Immature natural killer cell (primary cell): ENCODE results near the gene MINAR2. TPM values are rescaled to one million over a fixed set of nuclear protein-coding genes. Genes with fewer than 3 reads are reported as not detected.

Experiments
- DNase-seq, 3 donors: peaks; one replicate each; pipeline ENCODE4 v3.0.0; 2022; ENCODE audit warnings: mixed read lengths in 1 of 3
- H3K27ac Mint-ChIP-seq, 6 donors: one replicate each; pipeline ENCODE4 v1.8.0; 2020; ENCODE audit warnings: mixed read lengths in 6 of 6, mild to moderate bottlenecking in 5 of 6, inconsistent platforms in 4 of 6, moderate library complexity in 3 of 6
- H3K27me3 Mint-ChIP-seq, 3 donors: one replicate each; pipeline ENCODE4 v1.8.0; 2020 to 2021; ENCODE audit warnings: low read depth in 3 of 3, mild to moderate bottlenecking in 3 of 3, mixed read lengths in 3 of 3, moderate library complexity in 3 of 3, inconsistent platforms in 1 of 3
- H3K36me3 Mint-ChIP-seq, 3 donors: one replicate each; pipeline ENCODE4 v1.8.0; 2020; ENCODE audit warnings: mixed read lengths in 3 of 3, inconsistent platforms in 2 of 3, mild to moderate bottlenecking in 2 of 3
- H3K4me1 Mint-ChIP-seq, 2 donors: one replicate each; pipeline ENCODE4 v1.8.0; 2020; ENCODE audit warnings: inconsistent platforms in 2 of 2, mild to moderate bottlenecking in 2 of 2, mixed read lengths in 2 of 2, moderate library complexity in 1 of 2
- H3K4me3 Mint-ChIP-seq, 5 donors: one replicate each; pipeline ENCODE4 v1.8.0; 2020; ENCODE audit warnings: mild to moderate bottlenecking in 5 of 5, mixed read lengths in 5 of 5, inconsistent platforms in 3 of 5, moderate library complexity in 3 of 5
- H3K9me3 Mint-ChIP-seq, 6 donors: one replicate each; pipeline ENCODE4 v1.8.0; 2020; ENCODE audit warnings: mild to moderate bottlenecking in 6 of 6, mixed read lengths in 6 of 6, inconsistent platforms in 4 of 6, moderate library complexity in 3 of 6
- polyA plus RNA-seq, 3 donors: library from polyadenylated mRNA; unstranded; fragments of 300-500 nt; fragmentation: Illumina TruSeq; gene quantifications; one replicate each; pipeline ENCODE4 v1.2.3, GENCODE V29; 2021

The MINAR2 gene, protein sequence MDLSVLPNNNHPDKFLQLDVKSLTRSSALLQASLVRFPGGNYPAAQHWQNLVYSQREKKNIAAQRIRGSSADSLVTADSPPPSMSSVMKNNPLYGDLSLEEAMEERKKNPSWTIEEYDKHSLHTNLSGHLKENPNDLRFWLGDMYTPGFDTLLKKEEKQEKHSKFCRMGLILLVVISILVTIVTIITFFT
- not detected for polyA plus RNA-seq

DNA sequence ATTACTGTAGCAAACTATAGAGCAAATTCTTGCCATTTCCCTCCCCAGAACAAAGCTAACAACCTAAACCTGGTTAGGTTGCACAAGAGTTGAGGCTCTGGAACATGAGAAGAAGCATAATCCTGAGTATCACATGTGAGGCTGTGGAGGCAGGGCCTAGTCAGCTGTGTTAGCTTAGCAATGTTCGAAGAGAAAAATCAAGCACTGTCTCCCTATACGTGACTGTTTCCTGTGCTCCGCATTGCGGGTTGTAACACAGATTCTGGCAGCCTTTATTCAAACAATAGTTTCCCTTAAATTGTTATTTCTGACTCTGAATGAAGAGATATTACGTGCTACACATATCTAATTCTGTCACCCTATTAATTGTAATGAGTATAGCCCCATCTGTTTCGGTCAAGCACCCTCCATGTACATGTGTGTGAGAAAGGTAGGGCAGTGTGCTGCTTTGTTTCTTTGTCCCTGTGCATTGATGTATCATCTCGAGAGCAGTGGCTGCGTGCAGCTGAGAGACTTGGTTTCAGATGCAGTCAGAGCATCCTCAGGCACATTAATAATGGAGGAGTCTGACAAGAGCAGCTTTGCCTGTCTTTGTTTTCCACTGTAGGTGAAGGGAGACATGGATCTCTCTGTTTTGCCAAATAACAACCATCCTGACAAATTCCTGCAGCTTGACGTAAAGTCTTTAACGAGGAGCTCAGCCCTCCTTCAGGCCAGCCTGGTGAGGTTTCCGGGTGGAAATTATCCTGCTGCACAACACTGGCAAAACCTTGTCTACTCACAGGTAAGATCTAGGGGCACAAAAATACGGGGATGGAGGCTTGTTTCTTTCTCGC lies at the start of gene MINAR2:
MINAR2 (plus strand) TSS at position 523 of the 836 bp plus-strand sequence; CDS start at position 620, 97 bp downstream.
- H3K36me3 Mint-ChIP-seq, result no peaks in the 10 kb centered on the region
- H3K27me3 Mint-ChIP-seq, result no peaks in the 10 kb centered on the region

DNA sequence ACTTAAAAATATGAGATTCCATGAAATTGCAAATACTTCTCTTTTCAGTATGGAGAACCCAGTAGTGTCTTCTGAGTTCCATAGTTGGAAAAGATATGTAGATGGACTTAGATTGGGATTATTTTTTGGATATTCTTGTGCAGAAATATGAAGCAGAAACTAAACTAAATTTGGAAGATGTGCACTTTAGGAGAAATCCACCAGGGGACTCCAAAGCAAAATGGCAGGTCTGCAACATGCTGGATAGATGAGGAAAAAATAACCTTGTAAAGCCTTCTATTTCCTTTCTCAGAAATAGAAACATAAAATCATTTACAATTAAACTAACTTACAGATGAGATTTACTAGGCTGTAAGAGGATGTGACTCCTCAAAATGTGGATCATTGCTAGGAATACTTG lies 49.2 kb upstream of the MINAR2 start:
- H3K9me3 Mint-ChIP-seq, result peaks cover 0 to 16% (median 4%) of the 10 kb centered on the region in 6 donors

More for the DNA sequence above, at the start of gene MINAR2:
- Mint-ChIP-seq H3K4me3 (no peak within 1 kb of the TSS), H3K4me1 (no peaks in the 10 kb centered on the region), H3K27ac (no peak within 1 kb of the TSS), H3K9me3 (peaks cover 0 to 5% (median under 1%) of the 10 kb centered on the region in 6 donors)
- no peak for DNase-seq

DNA sequence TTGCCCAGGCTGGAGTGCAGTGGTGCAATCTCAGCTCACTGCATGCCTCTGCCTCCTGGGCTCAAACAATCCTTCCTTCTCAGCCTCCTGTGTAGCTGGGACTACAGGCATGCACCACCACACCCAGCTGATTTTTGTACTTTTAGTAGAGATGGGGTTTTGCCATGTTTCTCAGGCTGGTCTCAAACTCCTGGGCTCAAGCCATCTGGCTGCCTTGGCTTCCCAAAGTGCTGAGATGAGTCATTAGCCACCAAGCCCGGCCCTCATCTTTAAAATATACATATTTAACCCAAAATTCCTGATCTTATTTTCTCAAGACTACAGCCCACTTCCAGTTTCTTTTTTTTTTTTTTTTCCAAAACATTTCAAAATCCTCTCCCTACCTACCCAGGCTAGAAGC lies 31.7 kb upstream of the MINAR2 start:
- no peaks in the 10 kb centered on the region for H3K36me3 Mint-ChIP-seq
- peaks cover 0 to 10% (median 4%) of the 10 kb centered on the region in 6 donors for H3K9me3 Mint-ChIP-seq

More for the DNA sequence above, 49.2 kb upstream of the MINAR2 start:
- Mint-ChIP-seq H3K27ac (no peak overlapping the region), H3K27me3 (peaks cover 0 to 2% (median 0%) of the 10 kb centered on the region in 3 donors), H3K36me3 (no peaks in the 10 kb centered on the region), H3K4me3 (no peak overlapping the region), H3K4me1 (no peaks in the 10 kb centered on the region)
- DNase-seq, result no peak

DNA sequence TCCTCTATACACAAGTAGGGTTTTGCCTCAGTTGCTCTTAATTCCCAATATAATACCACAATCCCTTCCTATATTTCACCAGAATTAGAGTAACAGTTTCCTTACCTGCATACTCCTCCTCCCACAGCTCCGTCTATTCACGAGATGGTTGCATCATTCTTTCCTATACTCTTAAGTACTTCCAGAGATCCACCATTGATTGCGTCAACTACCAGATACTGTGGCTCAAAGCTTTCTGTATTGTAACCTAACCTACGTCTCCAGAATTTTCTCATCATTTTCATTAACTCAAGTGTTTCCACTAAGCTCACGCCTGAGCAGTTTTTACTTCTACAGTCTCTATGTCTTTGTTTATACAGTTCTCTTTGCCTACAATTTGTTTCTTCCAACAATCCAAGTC lies 31.2 kb upstream of the MINAR2 start:
- DNase-seq, result no peak
- Mint-ChIP-seq H3K4me3 (no peak overlapping the region), H3K36me3 (no peaks in the 10 kb centered on the region), H3K27ac (no peak overlapping the region), H3K4me1 (no peaks in the 10 kb centered on the region), H3K9me3 (peaks cover 0 to 10% (median 5%) of the 10 kb centered on the region in 6 donors), H3K27me3 (no peaks in the 10 kb centered on the region)

More for the DNA sequence above, 31.7 kb upstream of the MINAR2 start:
- DNase-seq, result no peak
- Mint-ChIP-seq H3K4me1 (no peaks in the 10 kb centered on the region), H3K27me3 (no peaks in the 10 kb centered on the region), H3K27ac (no peak overlapping the region), H3K4me3 (no peak overlapping the region)

DNA sequence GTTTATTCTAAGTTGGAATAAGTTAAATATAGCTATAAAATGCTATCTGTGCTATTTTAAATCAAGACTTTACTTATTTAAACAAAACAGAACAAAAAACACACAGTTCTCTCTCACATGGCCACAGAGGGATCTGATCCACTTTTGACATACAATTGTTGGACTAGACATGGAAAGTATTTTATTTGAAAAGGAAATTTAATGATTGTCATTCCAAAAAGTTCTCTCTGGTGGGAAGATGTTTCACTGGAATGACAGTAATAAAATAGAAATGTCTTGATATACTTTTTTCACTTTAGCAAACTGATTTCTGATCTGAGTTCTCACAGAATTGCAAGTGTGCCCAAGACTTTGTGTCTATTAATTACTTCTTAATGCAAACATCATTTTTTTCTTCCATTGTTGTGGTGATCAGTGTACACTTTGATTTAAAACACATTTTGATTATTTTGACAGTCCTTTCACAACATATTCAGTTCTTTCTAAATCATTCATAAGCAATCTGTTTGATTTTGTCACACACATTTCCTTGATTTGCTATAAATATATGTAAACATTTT lies 30.1 kb upstream of the MINAR2 start:
- no peak for DNase-seq
- Mint-ChIP-seq H3K27me3 (no peaks in the 10 kb centered on the region), H3K27ac (no peak overlapping the region), H3K9me3 (peaks cover 0 to 10% (median 6%) of the 10 kb centered on the region in 6 donors), H3K4me1 (no peaks in the 10 kb centered on the region), H3K4me3 (no peak overlapping the region), H3K36me3 (no peaks in the 10 kb centered on the region)

DNA sequence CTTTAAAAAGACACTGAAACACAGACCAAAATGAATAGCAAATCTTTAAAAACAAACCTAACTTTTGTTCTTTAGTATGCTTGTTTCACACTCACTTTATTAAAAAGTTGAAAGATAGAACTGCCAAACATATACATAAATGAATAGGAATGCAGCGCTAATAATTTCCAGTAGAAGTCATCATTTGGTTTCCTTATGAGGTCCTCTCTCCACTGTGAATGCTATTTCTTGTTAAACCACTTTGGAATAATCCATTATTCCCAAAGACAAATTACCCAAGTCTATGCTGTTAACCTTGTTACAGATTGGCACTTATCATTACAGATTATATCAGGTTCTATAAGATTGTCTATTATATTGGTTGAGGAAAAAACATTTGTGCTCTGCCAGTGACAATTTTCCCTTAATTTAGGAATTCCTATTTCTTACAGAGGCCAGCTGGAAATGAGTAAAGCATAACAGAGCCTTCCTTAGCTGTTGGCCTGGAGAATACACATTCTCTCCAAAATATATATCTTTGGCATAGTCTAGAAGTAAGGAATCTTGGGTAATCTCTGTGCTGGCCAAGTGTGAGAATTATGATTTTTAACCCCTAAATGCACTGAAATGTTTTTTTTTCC lies 29.3 kb upstream of the MINAR2 start:
- Mint-ChIP-seq H3K27ac (no peak overlapping the region), H3K4me1 (no peaks in the 10 kb centered on the region), H3K4me3 (no peak overlapping the region), H3K9me3 (peaks cover 0 to 9% (median 4%) of the 10 kb centered on the region in 6 donors), H3K27me3 (no peaks in the 10 kb centered on the region), H3K36me3 (no peaks in the 10 kb centered on the region)
- no peak for DNase-seq

DNA sequence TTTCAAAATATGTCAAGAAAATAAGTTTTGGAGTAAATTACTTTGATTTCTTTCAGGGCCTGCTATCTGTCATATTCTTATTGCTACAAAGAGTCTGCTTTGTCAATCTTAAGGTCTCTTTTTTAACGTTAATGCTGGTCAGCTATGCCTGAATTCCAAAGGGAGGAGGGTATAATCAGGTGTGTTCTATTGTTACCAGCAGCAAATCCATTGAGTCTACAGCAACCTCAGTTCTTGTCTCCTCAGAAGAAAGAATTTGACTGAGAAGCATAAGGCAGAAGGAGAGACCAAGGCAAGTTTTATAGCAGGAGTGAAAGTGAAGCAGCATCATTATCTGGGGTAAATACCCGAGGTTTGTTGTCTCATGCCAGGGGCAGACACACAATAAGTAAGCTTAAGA lies 23.7 kb upstream of the MINAR2 start:
- Mint-ChIP-seq H3K36me3 (no peaks in the 10 kb centered on the region), H3K9me3 (peaks cover 0 to 12% (median 3%) of the 10 kb centered on the region in 6 donors), H3K27ac (no peak overlapping the region), H3K27me3 (peaks cover 0 to 4% (median 2%) of the 10 kb centered on the region in 3 donors), H3K4me1 (no peaks in the 10 kb centered on the region), H3K4me3 (no peak overlapping the region)
- DNase-seq, result no peak

DNA sequence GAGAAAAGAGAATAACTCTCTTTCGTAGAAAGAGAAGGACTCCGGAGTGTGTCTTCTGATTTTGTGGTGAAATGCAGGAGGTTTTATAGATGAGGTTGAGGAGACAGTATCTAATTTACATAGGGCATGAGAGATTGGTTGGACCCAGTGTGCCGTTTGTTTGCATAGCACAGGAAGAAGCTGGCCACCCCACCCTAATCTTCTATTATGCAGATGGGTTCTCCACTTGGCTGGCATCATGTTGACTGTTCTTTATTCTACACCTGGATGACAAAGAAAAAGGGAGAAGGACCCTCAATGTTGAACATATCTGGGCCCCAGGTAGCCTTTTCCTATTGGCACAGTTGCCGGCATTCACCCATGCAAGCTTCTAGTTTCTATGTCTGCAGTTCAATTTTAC lies 23.2 kb upstream of the MINAR2 start:
- Mint-ChIP-seq H3K27me3 (peaks cover 0 to 4% (median 2%) of the 10 kb centered on the region in 3 donors), H3K9me3 (peaks cover 0 to 13% (median 3%) of the 10 kb centered on the region in 6 donors)

DNA sequence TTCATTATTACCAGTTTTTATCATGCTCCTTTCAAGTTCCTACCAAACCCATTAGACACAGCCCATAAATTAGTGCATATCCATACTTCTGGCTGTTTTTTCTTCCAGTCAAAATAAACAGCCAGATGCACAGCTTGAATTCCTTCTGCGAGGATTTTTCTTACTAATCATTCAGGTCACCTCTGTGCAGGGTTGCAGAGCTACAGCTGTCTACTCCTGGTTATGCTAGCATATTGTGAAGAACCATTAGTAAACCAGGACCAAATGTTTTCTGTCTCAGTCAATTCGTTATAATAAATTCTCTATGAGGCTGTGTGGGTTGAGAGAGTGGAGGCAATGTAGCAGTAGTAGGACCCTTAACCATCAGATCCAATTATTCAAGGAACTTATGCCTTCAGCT lies 8.1 kb upstream of the MINAR2 start:
- H3K4me1 Mint-ChIP-seq, result no peaks in the 10 kb centered on the region
- H3K27me3 Mint-ChIP-seq, result no peaks in the 10 kb centered on the region
- H3K36me3 Mint-ChIP-seq, result no peaks in the 10 kb centered on the region
- H3K4me3 Mint-ChIP-seq, result no peak overlapping the region
- DNase-seq, result no peak
- no peak overlapping the region for H3K27ac Mint-ChIP-seq
- H3K9me3 Mint-ChIP-seq, result peaks cover 0 to 4% (median 0%) of the 10 kb centered on the region in 6 donors

More for the DNA sequence above, 23.2 kb upstream of the MINAR2 start:
- Mint-ChIP-seq H3K27ac (no peak overlapping the region), H3K4me3 (no peak overlapping the region), H3K36me3 (no peaks in the 10 kb centered on the region), H3K4me1 (no peaks in the 10 kb centered on the region)
- DNase-seq, result no peak

GRCh38 chr5:129743541-129744187 lies 4.2 kb upstream of the MINAR2 start:
- DNase-seq, result no peak
- no peaks in the 10 kb centered on the region for H3K4me1 Mint-ChIP-seq
- no peak overlapping the region for H3K27ac Mint-ChIP-seq
- peaks cover 0 to 5% (median 1%) of the 10 kb centered on the region in 6 donors for H3K9me3 Mint-ChIP-seq
- H3K27me3 Mint-ChIP-seq, result no peaks in the 10 kb centered on the region
- H3K4me3 Mint-ChIP-seq, result no peak overlapping the region
- no peaks in the 10 kb centered on the region for H3K36me3 Mint-ChIP-seq

DNA sequence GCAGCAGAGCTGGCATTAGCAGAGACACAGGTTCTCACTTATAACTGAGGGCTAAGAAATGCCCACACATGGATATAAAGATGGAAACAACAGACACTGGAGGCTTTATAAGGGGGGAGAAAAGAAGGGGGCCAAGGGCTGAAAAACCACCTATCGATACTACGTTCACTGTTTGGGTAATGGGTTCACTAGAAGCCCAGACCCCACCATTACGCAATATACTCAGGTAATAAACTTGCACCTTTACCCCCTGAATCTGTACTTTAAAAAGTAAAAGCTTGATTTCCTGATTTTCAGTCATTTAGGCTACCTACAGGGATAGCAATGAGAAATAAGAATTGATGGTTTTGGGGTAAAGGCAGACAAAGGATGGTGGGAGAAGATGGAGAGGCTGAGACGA lies 1.9 kb upstream of the MINAR2 start:
- DNase-seq, result no peak
- no peaks in the 10 kb centered on the region for H3K4me1 Mint-ChIP-seq
- H3K27me3 Mint-ChIP-seq, result no peaks in the 10 kb centered on the region
- peaks cover 0 to 5% (median 0%) of the 10 kb centered on the region in 6 donors for H3K9me3 Mint-ChIP-seq
- no peak overlapping the region for H3K4me3 Mint-ChIP-seq
- H3K36me3 Mint-ChIP-seq, result no peaks in the 10 kb centered on the region
- no peak overlapping the region for H3K27ac Mint-ChIP-seq

- Mint-ChIP-seq H3K36me3 (no peaks in the 10 kb centered on the region), H3K4me1 (no peaks in the 10 kb centered on the region), H3K27ac (no peak overlapping the region), H3K4me3 (no peak overlapping the region), H3K27me3 (no peaks in the 10 kb centered on the region), H3K9me3 (peaks cover 0 to 5% (median 0%) of the 10 kb centered on the region in 6 donors)
- no peak for DNase-seq
Observed at GRCh38 chr5:129746876-129747275, 1.0 kb upstream of the MINAR2 start.
